H54 (cell line): Measurements from ENCODE around the gene SERPINB6.
"Not testable (repeated sequence)": the region's sequence is repeated elsewhere in the genome, so short reads cannot be mapped to it uniquely, and the experiment has no call there.

Experiments used
- DNase-seq: peaks from one replicate; pipeline ENCODE4 v3.0.0; 2011; ENCODE audit warnings: low spot score, mixed read lengths; ENCODE audit not compliant: insufficient read length
- FAIRE-seq: peaks from 3 replicates; lab custom pipeline; 2011; peaks lifted over from hg19 to GRCh38; lab: Jason Lieb, UNC
- POLR2A ChIP-seq: IDR thresholded peaks from 2 replicates; pipeline ENCODE4 v1.6.1; 2011; ENCODE audit warnings: low read depth, mild to moderate bottlenecking, low read length

Gene SERPINB6

DNA sequence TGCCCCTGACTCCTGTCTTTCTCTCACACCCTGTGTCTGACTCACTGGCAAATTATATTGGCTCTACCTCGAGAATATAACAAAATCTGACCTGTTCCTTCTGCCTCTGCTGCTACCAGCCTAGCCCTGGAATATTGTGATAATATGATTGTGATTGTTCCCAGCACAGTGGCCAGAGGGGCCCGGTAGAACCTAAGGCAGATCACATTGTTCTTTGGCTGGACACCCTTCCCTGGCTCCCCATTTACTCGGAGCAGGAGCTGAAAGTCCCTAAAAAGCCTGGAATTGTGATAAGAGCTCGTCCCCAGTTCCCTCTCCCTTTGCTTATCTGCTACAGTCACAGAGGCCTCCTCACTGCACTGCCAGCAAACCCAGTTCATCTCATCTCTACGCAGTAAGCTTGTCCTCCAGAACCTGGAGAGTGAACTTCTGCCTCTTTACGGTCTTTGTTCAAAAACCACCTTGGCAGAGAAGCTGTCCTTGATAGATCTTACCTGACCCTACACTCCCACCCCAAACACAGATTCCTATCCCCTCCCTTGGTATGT is 21.8 kb downstream of the SERPINB6 start:
- no peak for TF ChIP-seq POLR2A
- DNase-seq (no peak), FAIRE-seq (no peak)

DNA sequence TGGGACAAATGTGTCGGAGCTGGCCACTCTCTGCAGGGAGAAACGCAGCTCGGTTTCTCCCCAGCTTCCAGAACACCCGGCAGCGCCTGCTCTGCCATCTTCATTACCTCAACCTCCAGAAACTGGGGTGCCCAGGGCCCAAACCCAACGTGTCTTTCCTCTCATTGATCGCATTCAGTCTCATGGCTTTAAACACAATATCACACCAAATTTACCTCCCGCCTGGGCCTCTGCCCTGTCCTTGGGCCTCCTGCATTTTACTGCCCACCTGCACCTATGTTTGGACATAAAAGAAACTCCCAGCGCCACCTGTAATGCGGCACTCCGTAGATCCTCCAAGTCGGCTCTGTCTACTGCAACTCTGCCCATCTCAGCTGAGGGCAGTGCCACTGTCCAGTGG is 22.2 kb downstream of the SERPINB6 start:
- no peak for FAIRE-seq
- TF ChIP-seq POLR2A: no peak
- DNase-seq: no peak

- DNase-seq (no peak), FAIRE-seq (no peak)
- TF ChIP-seq POLR2A: no peak
These were observed 22.9 kb downstream of the SERPINB6 start for GRCh38 chr6:2948228-2949025.

DNA sequence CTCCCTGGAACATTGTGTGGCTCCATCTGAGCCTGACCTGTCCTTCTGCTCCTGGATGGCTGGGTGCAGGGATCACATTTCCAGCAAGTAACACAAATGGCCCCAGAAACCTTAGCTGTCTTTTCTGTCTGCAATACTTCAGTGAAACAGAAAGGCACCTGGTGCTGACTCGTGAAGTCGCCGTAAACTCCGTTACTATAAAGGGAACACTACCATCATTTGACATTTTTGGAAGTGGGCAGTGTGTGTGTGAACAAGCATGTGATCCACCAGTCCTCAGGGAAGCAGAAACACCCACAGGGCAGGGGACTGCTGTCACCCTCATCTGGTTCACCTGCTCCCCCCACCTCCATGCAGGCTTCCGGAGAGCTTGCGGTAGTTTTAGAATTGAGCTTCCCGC is 23.9 kb downstream of the SERPINB6 start:
- TF ChIP-seq POLR2A: no peak
- FAIRE-seq (no peak), DNase-seq (no peak)

- FAIRE-seq: no peak
- DNase-seq: no peak
- TF ChIP-seq POLR2A: no peak
These were observed 26.3 kb downstream of the SERPINB6 start for GRCh38 chr6:2945153-2945452.

- DNase-seq: no peak
- FAIRE-seq: no peak
- no peak for TF ChIP-seq POLR2A
These were observed 26.8 kb downstream of the SERPINB6 start for GRCh38 chr6:2944405-2945152.

GRCh38 chr6:2943564-2943955 is 27.8 kb downstream of the SERPINB6 start:
- TF ChIP-seq POLR2A: no peak
- DNase-seq (no peak), FAIRE-seq (no peak)

- no peak for TF ChIP-seq POLR2A
- FAIRE-seq (no peak), DNase-seq (no peak)
These were observed 28.3 kb downstream of the SERPINB6 start for GRCh38 chr6:2942914-2943563.

- not testable (repeated sequence) for FAIRE-seq, DNase-seq
These were observed 29.3 kb downstream of the SERPINB6 start for GRCh38 chr6:2942116-2942515.

- DNase-seq (no peak), FAIRE-seq (no peak)
- no peak for TF ChIP-seq POLR2A
These were observed 30.5 kb downstream of the SERPINB6 start for GRCh38 chr6:2940851-2941250.

GRCh38 chr6:2940010-2940850 is 31.1 kb downstream of the SERPINB6 start:
- no peak for DNase-seq
- TF ChIP-seq POLR2A: no peak
- no peak for FAIRE-seq

- TF ChIP-seq POLR2A: no peak
- FAIRE-seq (no peak), DNase-seq (no peak)
These were observed 31.9 kb downstream of the SERPINB6 start for GRCh38 chr6:2939315-2940009.

DNA sequence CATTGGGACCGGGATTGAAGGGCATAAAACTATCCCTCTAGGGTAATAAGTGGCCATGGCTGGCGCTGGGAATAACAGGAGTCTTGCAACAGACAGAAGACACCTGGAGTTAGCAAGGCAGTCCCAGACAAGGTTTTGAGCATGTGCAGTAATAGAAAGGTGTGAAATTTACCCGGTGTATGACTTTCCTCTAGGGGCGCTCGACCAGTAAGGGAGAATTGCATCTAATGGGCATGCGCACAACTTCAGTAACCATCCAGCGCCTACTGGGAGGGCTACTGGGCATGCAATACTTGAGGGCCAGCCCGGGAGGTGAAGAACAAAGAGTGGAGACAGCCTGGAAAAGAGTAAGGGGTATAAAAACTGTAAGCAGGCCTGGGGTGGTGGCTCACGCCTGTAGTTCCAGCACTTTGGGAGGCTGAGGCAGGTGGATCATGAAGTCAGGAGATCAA is 32.7 kb downstream of the SERPINB6 start:
- DNase-seq (no peak), FAIRE-seq (no peak)
- TF ChIP-seq POLR2A: no peak
